ENCODE measurements around the gene CHRNA10. TPM values are rescaled to one million over a fixed set of nuclear protein-coding genes. Genes with fewer than 3 reads are reported as not detected.

The CHRNA10 gene
- polyA plus RNA-seq, 1 of the 3 experiments (the other 2 are of a cell fraction) = 1.1 TPM

GRCh38 chr11:3617990-3618389 is 53.2 kb downstream of the CHRNA10 start:
- H3K27ac ChIP-seq (ENCODE audit: low read depth in 2 of 2, low read length in 1 of 2) = no peak overlapping the region
- no peaks in the 10 kb centered on the region for H3K9me3 ChIP-seq
- TF ChIP-seq, protein P1, sequence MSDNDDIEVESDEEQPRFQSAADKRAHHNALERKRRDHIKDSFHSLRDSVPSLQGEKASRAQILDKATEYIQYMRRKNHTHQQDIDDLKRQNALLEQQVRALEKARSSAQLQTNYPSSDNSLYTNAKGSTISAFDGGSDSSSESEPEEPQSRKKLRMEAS (IDR thresholded peaks at IDR 0.05; ENCODE audit: low read depth) = no peak
- TF ChIP-seq MXI1 (IDR thresholded peaks at IDR 0.05; ENCODE audit: low read depth, low read length) (no peak), POLR2AphosphoS5 (IDR thresholded peaks at IDR 0.05; ENCODE audit: low read depth, low read length) (no peak), EZH2phosphoT487 (IDR thresholded peaks at IDR 0.05; ENCODE audit: borderline replicate concordance, low read depth) (no peak), NFIC (IDR thresholded peaks at IDR 0.05; ENCODE audit: borderline replicate concordance) (no peak), RXRA (IDR thresholded peaks at IDR 0.05; ENCODE audit: borderline replicate concordance, low read depth) (no peak), GABPA (IDR thresholded peaks at IDR 0.05; ENCODE audit: low read depth) (no peak), USF2 (IDR thresholded peaks at IDR 0.05; ENCODE audit: borderline replicate concordance, low read depth, low read length) (no peak), MEF2A (IDR thresholded peaks at IDR 0.05; ENCODE audit: borderline replicate concordance, low read depth) (no peak), RAD21 (IDR thresholded peaks at IDR 0.05; ENCODE audit: low read length) (no peak), JUND (IDR thresholded peaks at IDR 0.05) (no peak), IRF3 (IDR thresholded peaks at IDR 0.05; ENCODE audit: low read depth, low read length) (no peak), CTCF (IDR thresholded peaks at IDR 0.05) (no peak), TEAD4 (IDR thresholded peaks at IDR 0.05; ENCODE audit: borderline replicate concordance, insufficient read depth) (no peak), FOSL2 (IDR thresholded peaks at IDR 0.05; ENCODE audit: borderline replicate concordance, low read depth) (no peak), TAF1 (IDR thresholded peaks at IDR 0.05; ENCODE audit: borderline replicate concordance, low read depth, low read length) (no peak)
- H3K4me3 ChIP-seq (ENCODE audit: low read depth in 2 of 2, low read length in 1 of 2) = no peak overlapping the region
- no peaks in the 10 kb centered on the region; a peak in 1 of 4 replicates for H3K4me1 ChIP-seq (ENCODE audit: control insufficient read depth in 1 of 2, insufficient read depth in 2 of 2, low read depth in 1 of 2, low read length in 1 of 2)
- CTCF ChIA-PET = interaction anchor here (1.2 kb wide), 1 partner anchor 8 kb away, joined by 4 read pairs; no protein-coding TSS in a partner anchor
- no peaks in the 10 kb centered on the region for H3K9me2 ChIP-seq
- no peaks in the 10 kb centered on the region for H3F3A ChIP-seq (replicated peaks; ENCODE audit: insufficient read depth)
- H3K79me2 ChIP-seq (ENCODE audit: insufficient read depth) = no peaks in the 10 kb centered on the region
- H3K27me3 ChIP-seq (ENCODE audit: insufficient read depth) = no peaks in the 10 kb centered on the region; the same call in 1 of the 2 replicates
- 57% methylated on average over 8 of the region's 8 CpGs for WGBS (ENCODE audit: low lambda C conversion rate)
- no peak for DNase-seq
- H4K20me1 ChIP-seq (ENCODE audit: insufficient read depth) = no peaks in the 10 kb centered on the region
- H3K36me3 ChIP-seq (replicated peaks in 1 of 2; ENCODE audit: control insufficient read depth in 1 of 2, insufficient read depth in 2 of 2, low read length in 1 of 2) = no peaks in the 10 kb centered on the region
- no peak overlapping the region for H3K4me2 ChIP-seq
- H2AFZ ChIP-seq (ENCODE audit: low read depth) = no peak overlapping the region
- POLR2A ChIA-PET = no interaction called here
- no peak overlapping the region for H3K9ac ChIP-seq

Data from SK-N-SH (cell line).